SU-DHL-6 (cell line): ENCODE data around the gene PIK3R6.

Source experiments
- H2AFZ ChIP-seq: fragments of 200-600 bp; sonication (generic); 2 replicates; pipeline ENCODE4 v1.6.1; 2014; ENCODE audit warnings: low read depth, mild to moderate bottlenecking, moderate library complexity, mixed read lengths, antibody characterized with exemption, low read length; ENCODE audit not compliant: severe bottlenecking
- H3F3A ChIP-seq: fragments of 200-600 bp; shearing (Covaris generic); 2 replicates; pipeline ENCODE4 v1.6.0; 2016; ENCODE audit warnings: antibody characterized with exemption, mild to moderate bottlenecking; ENCODE audit not compliant: insufficient read depth
- H3K27ac ChIP-seq: fragments of 200-600 bp; sonication (generic); 2 replicates; pipeline ENCODE4 v1.5.1; 2016; ENCODE audit warnings: low read depth, mild to moderate bottlenecking, low read length, moderate library complexity, mixed read lengths
- H3K27me3 ChIP-seq: fragments of 200-600 bp; sonication (generic), shearing (Covaris generic); 2 replicates; pipeline ENCODE4 v1.6.0; 2014; ENCODE audit warnings: mild to moderate bottlenecking, low read length
- H3K36me3 ChIP-seq: fragments of 200-600 bp; sonication (generic); 2 replicates; pipeline ENCODE4 v1.6.1; 2014; ENCODE audit warnings: mild to moderate bottlenecking, low read length, mixed read lengths
- H3K4me2 ChIP-seq: fragments of 300-600, 200-600 bp; shearing (Covaris generic), sonication (generic); 2 replicates; pipeline ENCODE4 v1.6.0; 2014; ENCODE audit warnings: low read length, low read depth, mild to moderate bottlenecking; ENCODE audit not compliant: poor library complexity, severe bottlenecking
- H3K4me3 ChIP-seq: fragments of 200-600 bp; sonication (generic); 2 replicates; pipeline ENCODE4 v1.5.1; 2014; ENCODE audit warnings: antibody characterized with exemption, low read length, mild to moderate bottlenecking, mixed read lengths; ENCODE audit not compliant: insufficient read depth, poor library complexity, severe bottlenecking
- H3K79me2 ChIP-seq: fragments of 200-600 bp; sonication (generic); 2 replicates; pipeline ENCODE4 v1.6.1; 2014; ENCODE audit warnings: mild to moderate bottlenecking, low read length, moderate library complexity; ENCODE audit not compliant: insufficient read depth
- H3K9ac ChIP-seq: fragments of 200-600 bp; sonication (generic); 2 replicates; pipeline ENCODE4 v1.7.0; 2014; ENCODE audit warnings: mild to moderate bottlenecking, low read length
- H3K9me2 ChIP-seq: fragments of 200-600 bp; sonication (generic); replicated peaks from 2 replicates; pipeline ENCODE4 v1.6.1; 2014; ENCODE audit warnings: low read length; ENCODE audit not compliant: insufficient read depth
- H3K9me3 ChIP-seq: fragments of 200-600 bp; sonication (generic); 2 replicates; pipeline ENCODE4 v1.6.1; 2014; ENCODE audit warnings: low read length, mixed read lengths; ENCODE audit not compliant: insufficient read depth
- H4K20me1 ChIP-seq: fragments of 200-600 bp; sonication (generic); 2 replicates; pipeline ENCODE4 v1.6.1; 2014; ENCODE audit warnings: low read depth, mild to moderate bottlenecking, antibody characterized with exemption, low read length, moderate library complexity, mixed read lengths
- EZH2phosphoT487 ChIP-seq: fragments of 200-600 bp; sonication (generic), shearing (Covaris generic); conservative IDR thresholded peaks from 2 replicates; pipeline ENCODE4 v1.6.1; 2018; ENCODE audit warnings: mild to moderate bottlenecking, antibody characterized with exemption, low read length, moderate library complexity, mixed read lengths
- TF ChIP-seq, protein P1 (sequence below): fragments of 200-600 bp; sonication (generic); IDR thresholded peaks from one replicate; pipeline ENCODE4 v1.5.1; 2017; ENCODE audit warnings: antibody characterized with exemption, mild to moderate bottlenecking, low read length, moderate library complexity; ENCODE audit not compliant: insufficient read depth, poor library complexity, severe bottlenecking

The PIK3R6 gene

DNA sequence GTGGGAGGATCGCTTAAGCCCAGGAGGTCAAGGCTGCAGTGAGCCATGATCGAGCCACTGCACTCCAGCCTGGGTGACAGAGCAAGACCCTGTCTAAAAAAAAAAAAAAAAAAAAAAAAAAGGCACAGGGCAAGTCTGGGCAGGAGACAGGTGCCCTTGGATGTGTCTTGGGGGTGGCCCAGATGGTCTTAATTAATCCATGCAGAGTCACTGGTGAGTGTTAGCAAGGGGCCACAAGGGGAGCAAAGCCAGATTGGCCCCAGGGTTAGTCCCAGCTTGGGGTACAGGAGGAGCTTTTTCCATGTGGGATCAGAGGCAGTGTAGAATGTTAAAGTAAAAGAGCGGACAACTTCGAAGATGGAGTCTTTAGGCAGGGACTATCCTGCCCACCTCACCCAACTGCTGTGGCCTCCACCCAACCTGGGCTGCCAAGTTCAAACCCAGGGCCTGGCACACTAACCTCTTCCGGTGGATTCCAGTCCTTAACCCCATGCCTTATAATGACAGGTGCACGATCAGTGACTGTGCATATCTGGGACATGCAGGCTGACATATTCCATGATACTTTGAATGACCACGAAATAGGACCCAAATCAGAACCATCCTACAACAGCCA is 36.1 kb downstream of the PIK3R6 start:
- Histone ChIP-seq H4K20me1 (no peaks in the 10 kb centered on the region), H3K9me2 (no peaks in the 10 kb centered on the region), H3K9ac (no peak overlapping the region), H3K27ac (no peak overlapping the region), H3K27me3 (no peaks in the 10 kb centered on the region), H3K79me2 (no peaks in the 10 kb centered on the region), H3K4me2 (no peak overlapping the region), H2AFZ (no peak overlapping the region), H3K9me3 (no peaks in the 10 kb centered on the region), H3K36me3 (no peaks in the 10 kb centered on the region), H3K4me3 (no peak overlapping the region), H3F3A (no peaks in the 10 kb centered on the region)
- TF ChIP-seq, protein P1, sequence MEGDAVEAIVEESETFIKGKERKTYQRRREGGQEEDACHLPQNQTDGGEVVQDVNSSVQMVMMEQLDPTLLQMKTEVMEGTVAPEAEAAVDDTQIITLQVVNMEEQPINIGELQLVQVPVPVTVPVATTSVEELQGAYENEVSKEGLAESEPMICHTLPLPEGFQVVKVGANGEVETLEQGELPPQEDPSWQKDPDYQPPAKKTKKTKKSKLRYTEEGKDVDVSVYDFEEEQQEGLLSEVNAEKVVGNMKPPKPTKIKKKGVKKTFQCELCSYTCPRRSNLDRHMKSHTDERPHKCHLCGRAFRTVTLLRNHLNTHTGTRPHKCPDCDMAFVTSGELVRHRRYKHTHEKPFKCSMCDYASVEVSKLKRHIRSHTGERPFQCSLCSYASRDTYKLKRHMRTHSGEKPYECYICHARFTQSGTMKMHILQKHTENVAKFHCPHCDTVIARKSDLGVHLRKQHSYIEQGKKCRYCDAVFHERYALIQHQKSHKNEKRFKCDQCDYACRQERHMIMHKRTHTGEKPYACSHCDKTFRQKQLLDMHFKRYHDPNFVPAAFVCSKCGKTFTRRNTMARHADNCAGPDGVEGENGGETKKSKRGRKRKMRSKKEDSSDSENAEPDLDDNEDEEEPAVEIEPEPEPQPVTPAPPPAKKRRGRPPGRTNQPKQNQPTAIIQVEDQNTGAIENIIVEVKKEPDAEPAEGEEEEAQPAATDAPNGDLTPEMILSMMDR, result no peak
- TF ChIP-seq EZH2phosphoT487, result no peak

DNA sequence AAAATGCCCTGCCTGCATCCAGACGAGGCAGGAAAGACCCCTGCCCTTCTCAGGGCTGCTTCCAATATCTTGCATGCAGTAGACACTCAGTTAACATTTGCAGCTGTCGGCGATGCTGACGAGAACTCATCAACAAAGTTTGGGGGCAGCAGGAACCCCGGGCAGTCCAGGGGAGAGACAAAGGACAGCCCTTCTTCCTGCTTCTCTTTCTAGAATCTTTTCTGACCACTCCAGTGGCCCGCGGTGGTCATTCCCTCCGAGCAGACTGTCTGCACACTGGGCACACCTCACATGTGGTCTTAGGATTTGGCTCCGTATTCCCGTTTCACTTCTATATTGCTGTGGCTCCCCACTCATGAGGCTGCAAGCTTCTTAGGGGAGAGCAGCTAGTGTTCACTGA is 37.3 kb downstream of the PIK3R6 start:
- no peaks in the 10 kb centered on the region for H3F3A ChIP-seq
- H3K9ac ChIP-seq, result no peak overlapping the region
- H3K27me3 ChIP-seq, result no peaks in the 10 kb centered on the region
- H3K4me2 ChIP-seq, result no peak overlapping the region
- TF ChIP-seq EZH2phosphoT487, result no peak
- no peaks in the 10 kb centered on the region for H3K9me3 ChIP-seq
- H3K4me3 ChIP-seq, result no peak overlapping the region
- no peaks in the 10 kb centered on the region for H4K20me1 ChIP-seq
- H3K36me3 ChIP-seq, result no peaks in the 10 kb centered on the region
- H3K27ac ChIP-seq, result no peak overlapping the region
- no peaks in the 10 kb centered on the region for H3K9me2 ChIP-seq
- no peaks in the 10 kb centered on the region for H3K79me2 ChIP-seq
- H2AFZ ChIP-seq, result no peak overlapping the region

DNA sequence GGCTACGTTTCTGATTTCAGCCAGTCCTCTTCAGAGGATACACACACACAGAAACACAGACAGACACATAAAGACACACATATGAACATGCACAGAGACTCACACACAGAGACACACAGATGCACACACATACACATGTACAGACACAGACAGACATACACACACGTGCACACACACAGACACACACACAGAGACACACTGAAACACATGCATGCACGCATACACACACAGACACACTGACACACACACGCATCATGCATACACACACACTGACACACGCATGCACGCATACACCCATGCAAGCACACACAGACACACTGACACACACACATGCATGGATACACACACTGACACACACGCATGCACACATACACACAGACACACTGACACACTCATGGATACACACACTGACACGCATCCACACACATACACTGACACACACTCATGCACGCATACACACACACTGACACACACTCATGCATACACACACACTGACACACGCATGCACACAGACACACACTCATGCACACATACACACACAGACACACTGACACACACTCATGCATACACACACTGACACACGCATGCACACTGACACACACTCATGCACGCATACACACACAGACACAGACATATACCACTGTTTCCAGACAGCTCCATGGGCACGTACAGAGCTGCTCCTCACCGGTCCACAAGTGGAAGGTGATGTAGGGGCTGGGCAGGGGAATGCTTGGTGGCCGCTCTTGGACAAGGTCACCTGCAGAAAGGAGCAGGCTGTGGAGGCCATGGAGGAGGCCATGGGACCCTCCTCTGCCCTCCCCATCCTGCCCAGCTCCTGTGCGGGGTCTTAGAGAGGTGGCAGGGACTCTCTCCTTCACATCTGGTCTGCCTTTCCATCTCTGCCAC is 38.2 kb downstream of the PIK3R6 start:
- Histone ChIP-seq H3K9me2 (no peaks in the 10 kb centered on the region), H3K4me2 (no peak overlapping the region), H4K20me1 (no peaks in the 10 kb centered on the region), H3K9me3 (peaks cover 4% of the 10 kb centered on the region; the same call in 1 of the 2 replicates), H3F3A (no peaks in the 10 kb centered on the region), H3K4me3 (no peak overlapping the region), H3K36me3 (no peaks in the 10 kb centered on the region), H3K79me2 (no peaks in the 10 kb centered on the region), H3K27ac (no peak overlapping the region), H3K9ac (no peak overlapping the region), H2AFZ (no peak overlapping the region), H3K27me3 (no peaks in the 10 kb centered on the region)
- TF ChIP-seq EZH2phosphoT487, result no peak
- TF ChIP-seq, protein P1, result no peak

DNA sequence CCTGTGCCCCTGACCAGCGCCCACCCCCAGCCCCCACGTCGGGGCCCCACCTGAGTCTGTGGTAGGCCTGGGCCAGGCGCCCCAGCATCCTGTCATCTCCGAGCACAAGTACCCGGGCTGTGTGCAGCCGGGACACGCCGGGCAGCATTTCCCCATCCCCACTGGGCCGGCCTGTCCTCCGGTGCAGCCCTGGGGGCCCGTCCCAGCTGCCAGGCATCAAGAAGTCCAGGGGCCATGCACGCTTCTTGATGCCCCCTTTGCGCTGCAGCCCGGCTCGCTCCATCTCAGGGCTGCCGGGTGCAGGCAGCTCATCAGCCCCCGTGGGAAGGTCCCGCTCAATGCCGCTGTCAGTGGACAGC is 39.0 kb downstream of the PIK3R6 start:
- no peak for TF ChIP-seq EZH2phosphoT487
- TF ChIP-seq, protein P1, result no peak
- peaks cover 7% of the 10 kb centered on the region; the same call in 1 of the 2 replicates for H3K9me3 ChIP-seq
- H3F3A ChIP-seq, result no peaks in the 10 kb centered on the region
- H3K9me2 ChIP-seq, result no peaks in the 10 kb centered on the region
- H3K79me2 ChIP-seq, result no peaks in the 10 kb centered on the region
- H3K36me3 ChIP-seq, result no peaks in the 10 kb centered on the region
- no peaks in the 10 kb centered on the region for H3K27me3 ChIP-seq
- H3K4me3 ChIP-seq, result no peak overlapping the region
- no peak overlapping the region for H3K27ac ChIP-seq
- H4K20me1 ChIP-seq, result no peaks in the 10 kb centered on the region
- H3K9ac ChIP-seq, result no peak overlapping the region
- no peak overlapping the region for H3K4me2 ChIP-seq
- no peak overlapping the region for H2AFZ ChIP-seq
